Measurements from ENCODE around the gene THY1.

Gene THY1

GRCh38 chr11:119404872-119405271 lies 18.1 kb downstream of the THY1 start:
- H3K36me3 ChIP-seq (ENCODE audit: control insufficient read depth, low read length), result peaks cover 4% of the 10 kb centered on the region; the same call in 1 of the 2 replicates
- no peak overlapping the region for H3K4me2 ChIP-seq (ENCODE audit: low read length)
- no peak for TF ChIP-seq EZH2phosphoT487 (IDR thresholded peaks at IDR 0.05; ENCODE audit: borderline replicate concordance, low read length)
- TF ChIP-seq CTCF (IDR thresholded peaks at IDR 0.05; ENCODE audit: low read depth, low read length, poor library complexity, severe bottlenecking), result no peak
- H3K9me3 ChIP-seq (ENCODE audit: control insufficient read depth, insufficient read depth, low read length), result peaks cover 2% of the 10 kb centered on the region; the same call in 1 of the 2 replicates
- H3K79me2 ChIP-seq (ENCODE audit: control insufficient read depth, low read length), result no peaks in the 10 kb centered on the region
- H3K4me3 ChIP-seq (ENCODE audit: low read length), result no peak overlapping the region
- H3K27me3 ChIP-seq (ENCODE audit: control insufficient read depth, low read length), result no peaks in the 10 kb centered on the region
- no peaks in the 10 kb centered on the region for H3K9me2 ChIP-seq (replicated peaks; ENCODE audit: control insufficient read depth, low read length)
- no peaks in the 10 kb centered on the region for H4K20me1 ChIP-seq (ENCODE audit: control insufficient read depth, insufficient read depth, low read depth, low read length)
- H3K4me1 ChIP-seq (ENCODE audit: control insufficient read depth, low read length), result peaks cover 32% of the 10 kb centered on the region
- H3F3A ChIP-seq (ENCODE audit: control insufficient read depth, insufficient read depth), result peaks cover 7% of the 10 kb centered on the region
- no peak overlapping the region for H3K27ac ChIP-seq (ENCODE audit: low read depth, low read length)

GRCh38 chr11:119403021-119403420 lies 20.0 kb downstream of the THY1 start:
- H3K36me3 ChIP-seq (ENCODE audit: control insufficient read depth, low read length), result peaks cover 10% of the 10 kb centered on the region
- H3K27me3 ChIP-seq (ENCODE audit: control insufficient read depth, low read length), result no peaks in the 10 kb centered on the region
- no peak overlapping the region for H3K4me3 ChIP-seq (ENCODE audit: low read length)
- H3K79me2 ChIP-seq (ENCODE audit: control insufficient read depth, low read length), result no peaks in the 10 kb centered on the region
- H3K4me1 ChIP-seq (ENCODE audit: control insufficient read depth, low read length), result peaks cover 32% of the 10 kb centered on the region
- H3K27ac ChIP-seq (ENCODE audit: low read depth, low read length), result no peak overlapping the region
- H3K4me2 ChIP-seq (ENCODE audit: low read length), result no peak overlapping the region
- H3K9me2 ChIP-seq (replicated peaks; ENCODE audit: control insufficient read depth, low read length), result no peaks in the 10 kb centered on the region
- TF ChIP-seq EZH2phosphoT487 (IDR thresholded peaks at IDR 0.05; ENCODE audit: borderline replicate concordance, low read length), result no peak
- no peak for TF ChIP-seq CTCF (IDR thresholded peaks at IDR 0.05; ENCODE audit: low read depth, low read length, poor library complexity, severe bottlenecking)
- peaks cover 7% of the 10 kb centered on the region for H3F3A ChIP-seq (ENCODE audit: control insufficient read depth, insufficient read depth)
- peaks cover 6% of the 10 kb centered on the region; the same call in 1 of the 2 replicates for H3K9me3 ChIP-seq (ENCODE audit: control insufficient read depth, insufficient read depth, low read length)
- no peaks in the 10 kb centered on the region for H4K20me1 ChIP-seq (ENCODE audit: control insufficient read depth, insufficient read depth, low read depth, low read length)

- no peak for TF ChIP-seq CTCF (IDR thresholded peaks at IDR 0.05; ENCODE audit: low read depth, low read length, poor library complexity, severe bottlenecking)
- TF ChIP-seq EZH2phosphoT487 (IDR thresholded peaks at IDR 0.05; ENCODE audit: borderline replicate concordance, low read length), result no peak
- Histone ChIP-seq H3K4me3 (ENCODE audit: low read length) (no peak overlapping the region), H3F3A (ENCODE audit: control insufficient read depth, insufficient read depth) (peaks cover 7% of the 10 kb centered on the region), H3K27ac (ENCODE audit: low read depth, low read length) (no peak overlapping the region), H3K27me3 (ENCODE audit: control insufficient read depth, low read length) (no peaks in the 10 kb centered on the region), H4K20me1 (ENCODE audit: control insufficient read depth, insufficient read depth, low read depth, low read length) (no peaks in the 10 kb centered on the region), H3K4me1 (ENCODE audit: control insufficient read depth, low read length) (peaks cover 32% of the 10 kb centered on the region), H3K4me2 (ENCODE audit: low read length) (no peak overlapping the region), H3K9me3 (ENCODE audit: control insufficient read depth, insufficient read depth, low read length) (peaks cover 12% of the 10 kb centered on the region; the same call in 1 of the 2 replicates), H3K79me2 (ENCODE audit: control insufficient read depth, low read length) (no peaks in the 10 kb centered on the region), H3K9me2 (replicated peaks; ENCODE audit: control insufficient read depth, low read length) (no peaks in the 10 kb centered on the region), H3K36me3 (ENCODE audit: control insufficient read depth, low read length) (peaks cover 12% of the 10 kb centered on the region)
Observed at GRCh38 chr11:119402470-119402869, 20.5 kb downstream of the THY1 start.

All from DOHH2 (cell line).